ENCODE measurements around the gene PDZRN3. TPM values are rescaled to one million over a fixed set of nuclear protein-coding genes. Genes with fewer than 3 reads are reported as not detected.
"Not testable (repeated sequence)": the region's sequence is repeated elsewhere in the genome, so short reads cannot be mapped to it uniquely, and the experiment has no call there.

Gene PDZRN3
- total RNA-seq, 1 donor from 2014 or later, result 50.6 TPM

- Histone ChIP-seq H3K9ac (ENCODE audit: low read depth in 1 of 3, low read length in 3 of 3) (peak overlapping the region in 2 of 3 donors; percentile 18 to 60), H3K27me3 (ENCODE audit: control insufficient read depth in 3 of 3, insufficient read depth in 3 of 3, low read length in 3 of 3) (no peaks in the 10 kb centered on the region), H3K36me3 (ENCODE audit: control insufficient read depth in 3 of 3, insufficient read depth in 3 of 3, low read length in 3 of 3) (no peaks in the 10 kb centered on the region), H3K9me3 (ENCODE audit: control insufficient read depth in 3 of 3, low read length in 3 of 3) (no peaks in the 10 kb centered on the region), H3K4me1 (ENCODE audit: control insufficient read depth in 3 of 3, insufficient read depth in 3 of 3, low read length in 3 of 3) (peaks cover 31 to 57% (median 35%) of the 10 kb centered on the region in 3 donors), H3K4me3 (ENCODE audit: low read length in 3 of 3) (peak overlapping the region in 1 of 3 donors; percentile 33), H3K27ac (ENCODE audit: low read depth, low read length) (peak overlapping the region; percentile 73)
Observed at GRCh38 chr3:73568371-73568862, 56.3 kb downstream of the PDZRN3 start.

DNA sequence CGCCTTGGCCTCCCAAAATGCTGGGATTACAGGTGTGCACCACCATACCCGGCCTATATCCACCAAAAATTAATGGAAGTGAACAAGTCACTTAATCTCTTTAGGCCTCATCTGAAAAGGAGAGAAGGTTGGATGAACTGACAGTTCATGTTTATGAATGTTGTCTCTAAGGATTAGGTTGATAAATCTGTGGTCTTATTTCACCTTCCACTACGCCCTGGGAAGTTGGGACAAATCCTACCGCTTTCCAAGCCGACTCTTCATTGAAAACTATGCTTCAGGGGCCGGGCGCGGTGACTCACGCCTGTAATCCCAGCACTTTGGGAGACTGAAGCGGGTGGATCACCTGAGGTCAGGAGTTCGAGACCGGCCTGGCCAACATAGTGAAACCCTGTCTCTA lies 59.4 kb downstream of the PDZRN3 start:
- not testable (repeated sequence) for H3K9me3 ChIP-seq (ENCODE audit: control insufficient read depth in 3 of 3, low read length in 3 of 3); H3K27ac ChIP-seq (ENCODE audit: low read depth, low read length); H3K36me3 ChIP-seq (ENCODE audit: control insufficient read depth in 3 of 3, insufficient read depth in 3 of 3, low read length in 3 of 3); H3K9ac ChIP-seq (ENCODE audit: low read depth in 1 of 3, low read length in 3 of 3); H3K4me3 ChIP-seq (ENCODE audit: low read length in 3 of 3); H3K27me3 ChIP-seq (ENCODE audit: control insufficient read depth in 3 of 3, insufficient read depth in 3 of 3, low read length in 3 of 3)
- peaks cover 21 to 42% (median 21%) of the 10 kb centered on the region in 3 donors for H3K4me1 ChIP-seq (ENCODE audit: control insufficient read depth in 3 of 3, insufficient read depth in 3 of 3, low read length in 3 of 3)

DNA sequence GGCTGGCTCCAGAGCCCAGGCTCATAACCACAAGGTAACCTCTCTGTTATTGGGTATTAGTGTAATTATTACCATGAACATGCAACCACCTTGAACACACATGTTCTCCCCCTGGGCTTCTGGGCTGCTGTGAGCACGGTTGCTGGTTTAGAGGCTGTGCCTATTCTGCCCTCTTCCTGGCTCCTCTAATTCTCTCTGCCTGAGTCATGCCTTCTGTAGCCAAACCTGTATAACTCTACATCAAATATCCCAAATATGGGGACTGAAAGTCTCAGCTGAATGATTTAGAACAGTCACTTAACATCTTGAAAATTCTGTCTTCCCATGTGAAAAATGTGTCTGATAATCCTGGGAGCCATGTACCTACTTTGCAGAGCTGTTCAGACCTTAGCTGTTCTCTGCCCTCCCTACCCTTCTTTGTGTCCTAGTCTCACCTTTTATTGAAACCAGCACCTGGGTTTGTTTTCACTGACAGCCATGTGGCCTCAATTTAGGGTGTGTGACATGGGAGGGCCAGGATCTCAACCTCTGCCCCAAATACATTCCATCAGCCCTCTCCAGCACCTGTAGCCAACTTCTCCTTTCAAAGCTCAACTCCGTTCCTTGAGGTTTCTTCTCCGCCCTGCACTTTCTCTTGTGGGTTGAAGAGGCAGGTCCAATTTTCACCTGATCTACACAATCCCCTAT lies 60.7 kb downstream of the PDZRN3 start:
- Histone ChIP-seq H3K9ac (ENCODE audit: low read depth in 1 of 3, low read length in 3 of 3) (no peak overlapping the region), H3K27ac (ENCODE audit: low read depth, low read length) (no peak overlapping the region), H3K36me3 (ENCODE audit: control insufficient read depth in 3 of 3, insufficient read depth in 3 of 3, low read length in 3 of 3) (no peaks in the 10 kb centered on the region), H3K27me3 (ENCODE audit: control insufficient read depth in 3 of 3, insufficient read depth in 3 of 3, low read length in 3 of 3) (no peaks in the 10 kb centered on the region), H3K4me1 (ENCODE audit: control insufficient read depth in 3 of 3, insufficient read depth in 3 of 3, low read length in 3 of 3) (peaks cover 11 to 30% (median 14%) of the 10 kb centered on the region in 3 donors), H3K4me3 (ENCODE audit: low read length in 3 of 3) (no peak overlapping the region), H3K9me3 (ENCODE audit: control insufficient read depth in 3 of 3, low read length in 3 of 3) (no peaks in the 10 kb centered on the region)

DNA sequence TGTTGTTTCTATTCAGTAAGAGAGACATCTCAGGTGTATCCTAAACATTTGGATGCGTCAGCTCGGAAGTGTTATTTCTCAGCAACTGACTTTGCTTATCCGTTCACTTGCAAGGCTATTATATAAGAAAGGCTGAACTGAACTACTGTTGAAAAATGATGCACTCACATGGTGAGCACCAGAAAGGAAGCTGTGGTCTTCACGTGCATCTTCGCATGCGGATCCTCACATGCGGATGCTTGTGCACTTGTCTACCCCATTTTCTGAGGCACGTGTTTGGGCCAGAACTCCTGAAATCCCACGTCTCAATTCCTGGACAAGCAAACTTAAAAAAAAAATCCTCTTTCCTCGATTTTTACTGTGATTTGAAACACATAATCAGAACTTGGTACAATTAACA lies 63.2 kb downstream of the PDZRN3 start:
- H3K4me3 ChIP-seq (ENCODE audit: low read length in 3 of 3), result no peak overlapping the region
- H3K27ac ChIP-seq (ENCODE audit: low read depth, low read length), result no peak overlapping the region
- H3K9me3 ChIP-seq (ENCODE audit: control insufficient read depth in 3 of 3, low read length in 3 of 3), result no peaks in the 10 kb centered on the region
- no peak overlapping the region for H3K9ac ChIP-seq (ENCODE audit: low read depth in 1 of 3, low read length in 3 of 3)
- no peaks in the 10 kb centered on the region for H3K27me3 ChIP-seq (ENCODE audit: control insufficient read depth in 3 of 3, insufficient read depth in 3 of 3, low read length in 3 of 3)
- no peaks in the 10 kb centered on the region for H3K36me3 ChIP-seq (ENCODE audit: control insufficient read depth in 3 of 3, insufficient read depth in 3 of 3, low read length in 3 of 3)
- H3K4me1 ChIP-seq (ENCODE audit: control insufficient read depth in 3 of 3, insufficient read depth in 3 of 3, low read length in 3 of 3), result peaks cover 21 to 33% (median 22%) of the 10 kb centered on the region in 3 donors

- Histone ChIP-seq H3K4me3 (ENCODE audit: low read length in 3 of 3) (no peak overlapping the region), H3K4me1 (ENCODE audit: control insufficient read depth in 3 of 3, insufficient read depth in 3 of 3, low read length in 3 of 3) (peaks cover 24 to 35% (median 33%) of the 10 kb centered on the region in 3 donors), H3K9me3 (ENCODE audit: control insufficient read depth in 3 of 3, low read length in 3 of 3) (no peaks in the 10 kb centered on the region), H3K9ac (ENCODE audit: low read depth in 1 of 3, low read length in 3 of 3) (no peak overlapping the region), H3K36me3 (ENCODE audit: control insufficient read depth in 3 of 3, insufficient read depth in 3 of 3, low read length in 3 of 3) (no peaks in the 10 kb centered on the region), H3K27me3 (ENCODE audit: control insufficient read depth in 3 of 3, insufficient read depth in 3 of 3, low read length in 3 of 3) (no peaks in the 10 kb centered on the region), H3K27ac (ENCODE audit: low read depth, low read length) (no peak overlapping the region)
Observed at GRCh38 chr3:73559749-73560148, 65.0 kb downstream of the PDZRN3 start.

DNA sequence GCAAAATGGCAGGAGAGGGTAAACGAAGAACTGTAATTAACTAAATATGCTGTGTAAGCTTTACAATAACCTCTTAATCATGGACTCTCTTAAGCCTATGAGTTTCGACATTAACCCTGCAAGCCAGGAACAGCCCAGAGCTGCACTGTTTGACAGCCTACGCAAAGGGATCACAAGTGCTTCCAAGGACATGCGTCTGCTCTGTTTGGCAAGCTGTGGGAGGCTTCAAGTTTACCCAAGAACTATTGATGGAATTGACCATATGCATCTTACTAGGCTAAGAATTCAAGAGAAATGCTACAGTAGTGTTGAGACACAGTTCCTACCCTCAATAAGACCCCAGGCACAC lies 66.0 kb downstream of the PDZRN3 start:
- Histone ChIP-seq H3K4me1 (ENCODE audit: control insufficient read depth in 3 of 3, insufficient read depth in 3 of 3, low read length in 3 of 3) (peaks cover 17 to 35% (median 23%) of the 10 kb centered on the region in 3 donors), H3K4me3 (ENCODE audit: low read length in 3 of 3) (peak overlapping the region in 1 of 3 donors; percentile 10), H3K27ac (ENCODE audit: low read depth, low read length) (peak overlapping the region; percentile 2), H3K36me3 (ENCODE audit: control insufficient read depth in 3 of 3, insufficient read depth in 3 of 3, low read length in 3 of 3) (no peaks in the 10 kb centered on the region), H3K9ac (ENCODE audit: low read depth in 1 of 3, low read length in 3 of 3) (peak overlapping the region in 1 of 3 donors; percentile 34), H3K27me3 (ENCODE audit: control insufficient read depth in 3 of 3, insufficient read depth in 3 of 3, low read length in 3 of 3) (no peaks in the 10 kb centered on the region), H3K9me3 (ENCODE audit: control insufficient read depth in 3 of 3, low read length in 3 of 3) (no peaks in the 10 kb centered on the region)

GRCh38 chr3:73557986-73558726 lies 66.6 kb downstream of the PDZRN3 start:
- Histone ChIP-seq H3K9ac (ENCODE audit: low read depth in 1 of 3, low read length in 3 of 3) (peak overlapping the region in 1 of 3 donors; percentile 34), H3K4me1 (ENCODE audit: control insufficient read depth in 3 of 3, insufficient read depth in 3 of 3, low read length in 3 of 3) (peaks cover 17 to 35% (median 20%) of the 10 kb centered on the region in 3 donors), H3K4me3 (ENCODE audit: low read length in 3 of 3) (peak overlapping the region in 1 of 3 donors; percentile 10), H3K9me3 (ENCODE audit: control insufficient read depth in 3 of 3, low read length in 3 of 3) (no peaks in the 10 kb centered on the region), H3K36me3 (ENCODE audit: control insufficient read depth in 3 of 3, insufficient read depth in 3 of 3, low read length in 3 of 3) (no peaks in the 10 kb centered on the region), H3K27ac (ENCODE audit: low read depth, low read length) (peak overlapping the region; percentile 2), H3K27me3 (ENCODE audit: control insufficient read depth in 3 of 3, insufficient read depth in 3 of 3, low read length in 3 of 3) (no peaks in the 10 kb centered on the region)

- H3K27me3 ChIP-seq (ENCODE audit: control insufficient read depth in 3 of 3, insufficient read depth in 3 of 3, low read length in 3 of 3), result no peaks in the 10 kb centered on the region
- peak overlapping the region; percentile 3 to 15 (median 10) for H3K4me3 ChIP-seq (ENCODE audit: low read length in 3 of 3)
- H3K36me3 ChIP-seq (ENCODE audit: control insufficient read depth in 3 of 3, insufficient read depth in 3 of 3, low read length in 3 of 3), result no peaks in the 10 kb centered on the region
- H3K9me3 ChIP-seq (ENCODE audit: control insufficient read depth in 3 of 3, low read length in 3 of 3), result no peaks in the 10 kb centered on the region
- H3K27ac ChIP-seq (ENCODE audit: low read depth, low read length), result peak overlapping the region; percentile 28
- H3K9ac ChIP-seq (ENCODE audit: low read depth in 1 of 3, low read length in 3 of 3), result peak overlapping the region in 2 of 3 donors; percentile 10 to 20
- peaks cover 17 to 35% (median 25%) of the 10 kb centered on the region in 3 donors for H3K4me1 ChIP-seq (ENCODE audit: control insufficient read depth in 3 of 3, insufficient read depth in 3 of 3, low read length in 3 of 3)
Observed at GRCh38 chr3:73556520-73557372, 68.0 kb downstream of the PDZRN3 start.

DNA sequence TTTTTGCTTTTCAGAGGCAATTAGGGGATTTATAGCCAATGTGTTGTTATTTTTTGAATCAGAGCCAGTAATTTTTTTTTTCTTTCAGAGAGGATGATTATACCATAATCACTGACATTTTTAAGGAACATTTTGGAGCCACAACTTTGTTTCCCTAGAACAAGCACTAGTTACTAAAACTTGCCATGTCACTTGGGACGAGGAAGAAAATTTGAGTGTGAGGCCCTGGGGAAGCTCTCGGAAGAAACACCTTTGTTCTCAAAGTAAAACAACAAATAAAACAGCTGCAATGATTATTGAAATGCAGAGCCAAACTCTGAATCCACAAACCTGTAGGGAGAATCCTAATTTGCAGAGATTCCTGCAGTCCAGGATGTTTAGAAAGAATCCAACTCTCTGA lies 69.7 kb downstream of the PDZRN3 start:
- no peaks in the 10 kb centered on the region for H3K9me3 ChIP-seq (ENCODE audit: control insufficient read depth in 3 of 3, low read length in 3 of 3)
- no peak overlapping the region for H3K9ac ChIP-seq (ENCODE audit: low read depth in 1 of 3, low read length in 3 of 3)
- H3K36me3 ChIP-seq (ENCODE audit: control insufficient read depth in 3 of 3, insufficient read depth in 3 of 3, low read length in 3 of 3), result no peaks in the 10 kb centered on the region
- no peak overlapping the region for H3K27ac ChIP-seq (ENCODE audit: low read depth, low read length)
- H3K4me3 ChIP-seq (ENCODE audit: low read length in 3 of 3), result no peak overlapping the region
- H3K4me1 ChIP-seq (ENCODE audit: control insufficient read depth in 3 of 3, insufficient read depth in 3 of 3, low read length in 3 of 3), result peaks cover 17 to 35% (median 25%) of the 10 kb centered on the region in 3 donors
- no peaks in the 10 kb centered on the region for H3K27me3 ChIP-seq (ENCODE audit: control insufficient read depth in 3 of 3, insufficient read depth in 3 of 3, low read length in 3 of 3)

Measured in skeletal muscle tissue (tissue), 4 donors.